HEK293 (cell line): ENCODE results near the gene KLF16.
A peak's percentile ranks its signal among the peaks of the same experiment; 100 is the strongest.

Experiments
- CTCF ChIA-PET: fragments of 350-600 bp; formaldehyde crosslinking; extraction: SDS; loops from one replicate; lab custom pipeline; 2021; ENCODE audit warnings: antibody characterized with exemption; lab: Yijun Ruan, JAX
- POLR2A ChIA-PET: fragments of 300-600 bp; formaldehyde crosslinking; extraction: SDS; loops from one replicate; lab custom pipeline; 2020; ENCODE audit warnings: antibody characterized with exemption, inconsistent platforms; lab: Yijun Ruan, JAX
- H3K27ac ChIP-seq: fragments of 200-500 bp; sonication (Bioruptor generic); 2 replicates; pipeline ENCODE4 v1.5.1; 2014; ENCODE audit warnings: low read depth, low read length, control low read depth, inconsistent platforms; ENCODE audit errors: extremely low read depth
- H3K36me3 ChIP-seq, 2 experiments: fragments of 200-500 bp in 1 of 2; sonication (Bioruptor generic) in 1 of 2; 1 replicate in 1 of 2; 2 replicates in 1 of 2; pipeline ENCODE4 v1.5.1; 2014 to 2017; ENCODE audit warnings: inconsistent platforms in 2 of 2, low read length in 2 of 2; ENCODE audit not compliant: control insufficient read depth in 2 of 2, insufficient read depth in 1 of 2
- H3K4me1 ChIP-seq: fragments of 200-500 bp; sonication (Bioruptor generic); 2 replicates; pipeline ENCODE4 v1.5.1; 2014; ENCODE audit warnings: mild to moderate bottlenecking, low read length, inconsistent platforms; ENCODE audit not compliant: control insufficient read depth, insufficient read depth
- H3K4me3 ChIP-seq: 2 replicates; pipeline ENCODE4 v1.5.1; 2011; ENCODE audit warnings: low read depth, mild to moderate bottlenecking, control low read depth, low read length, moderate library complexity
- H3K9me3 ChIP-seq: fragments of 200-500 bp; sonication (Bioruptor generic); 2 replicates; pipeline ENCODE4 v1.5.1; 2014; ENCODE audit warnings: low read depth, low read length, inconsistent platforms; ENCODE audit not compliant: control insufficient read depth, insufficient read depth
- FEZF1 ChIP-seq: fragments of 450-650 bp; formaldehyde crosslinking; IDR thresholded peaks from 2 replicates; pipeline ENCODE4 v1.5.1; 2016; ENCODE audit warnings: missing biosample characterization, missing genetic modification characterization
- INSM2 ChIP-seq: fragments of 450-650 bp; formaldehyde crosslinking; IDR thresholded peaks from 2 replicates; pipeline ENCODE4 v1.5.1; 2016; ENCODE audit warnings: missing biosample characterization, missing genetic modification characterization
- KLF8 ChIP-seq: fragments of 450-650 bp; formaldehyde crosslinking; IDR thresholded peaks from 2 replicates; pipeline ENCODE4 v1.5.1; 2016; ENCODE audit warnings: missing biosample characterization, missing genetic modification characterization
- PATZ1 ChIP-seq: fragments of 450-650 bp; formaldehyde crosslinking; IDR thresholded peaks from 2 replicates; pipeline ENCODE4 v1.5.1; 2016; ENCODE audit warnings: missing biosample characterization, missing genetic modification characterization
- SALL2 ChIP-seq: fragments of 450-650 bp; formaldehyde crosslinking; IDR thresholded peaks from 2 replicates; pipeline ENCODE4 v1.5.0; 2017; ENCODE audit warnings: missing biosample characterization, mild to moderate bottlenecking, missing genetic modification characterization, borderline replicate concordance
- SP7 ChIP-seq: fragments of 450-650 bp; formaldehyde crosslinking; IDR thresholded peaks from 2 replicates; pipeline ENCODE4 v1.5.1; 2016; ENCODE audit warnings: missing biosample characterization, missing genetic modification characterization
- ZBTB10 ChIP-seq: fragments of 450-650 bp; formaldehyde crosslinking; IDR thresholded peaks from 2 replicates; pipeline ENCODE4 v1.5.1; 2016; ENCODE audit warnings: missing biosample characterization, missing genetic modification characterization
- ZBTB20 ChIP-seq: fragments of 450-650 bp; formaldehyde crosslinking; IDR thresholded peaks from 2 replicates; pipeline ENCODE4 v1.5.1; 2016; ENCODE audit warnings: missing biosample characterization, missing genetic modification characterization
- ZFP69B ChIP-seq: fragments of 450-650 bp; formaldehyde crosslinking; IDR thresholded peaks from 2 replicates; pipeline ENCODE4 v1.5.1; 2016; ENCODE audit warnings: missing biosample characterization, missing genetic modification characterization
- ZNF23 ChIP-seq: fragments of 450-650 bp; formaldehyde crosslinking; IDR thresholded peaks from 2 replicates; pipeline ENCODE4 v1.5.1; 2016; ENCODE audit warnings: missing biosample characterization, missing genetic modification characterization, borderline replicate concordance
- ZNF341 ChIP-seq: fragments of 450-650 bp; formaldehyde crosslinking; IDR thresholded peaks from 2 replicates; pipeline ENCODE4; 2016; ENCODE audit warnings: low read depth, missing biosample characterization, missing genetic modification characterization
- ZNF449 ChIP-seq: fragments of 450-650 bp; formaldehyde crosslinking; IDR thresholded peaks from 2 replicates; pipeline ENCODE4 v1.5.1; 2017; ENCODE audit warnings: missing biosample characterization, mild to moderate bottlenecking, missing genetic modification characterization, moderate library complexity
- ZNF561 ChIP-seq: fragments of 450-650 bp; IDR thresholded peaks from 2 replicates; pipeline ENCODE4 v1.5.1; 2018; ENCODE audit warnings: missing biosample characterization, missing genetic modification characterization, borderline replicate concordance
- ZNF629 ChIP-seq: fragments of 450-650 bp; formaldehyde crosslinking; IDR thresholded peaks from 2 replicates; pipeline ENCODE4 v1.5.1; 2017; ENCODE audit warnings: missing biosample characterization, missing genetic modification characterization
- ZNF692 ChIP-seq: fragments of 450-650 bp; formaldehyde crosslinking; IDR thresholded peaks from 2 replicates; pipeline ENCODE4 v1.5.1; 2016; ENCODE audit warnings: missing biosample characterization, missing genetic modification characterization
- ZSCAN23 ChIP-seq: fragments of 450-650 bp; formaldehyde crosslinking; IDR thresholded peaks from 2 replicates; pipeline ENCODE4 v1.5.1; 2016; ENCODE audit warnings: missing biosample characterization, missing genetic modification characterization
- TF ChIP-seq, protein P1 (sequence below): fragments of 450-650 bp; formaldehyde crosslinking; IDR thresholded peaks from 2 replicates; pipeline ENCODE4 v1.5.0; 2017; ENCODE audit warnings: missing biosample characterization, missing genetic modification characterization, borderline replicate concordance

The KLF16 gene

DNA sequence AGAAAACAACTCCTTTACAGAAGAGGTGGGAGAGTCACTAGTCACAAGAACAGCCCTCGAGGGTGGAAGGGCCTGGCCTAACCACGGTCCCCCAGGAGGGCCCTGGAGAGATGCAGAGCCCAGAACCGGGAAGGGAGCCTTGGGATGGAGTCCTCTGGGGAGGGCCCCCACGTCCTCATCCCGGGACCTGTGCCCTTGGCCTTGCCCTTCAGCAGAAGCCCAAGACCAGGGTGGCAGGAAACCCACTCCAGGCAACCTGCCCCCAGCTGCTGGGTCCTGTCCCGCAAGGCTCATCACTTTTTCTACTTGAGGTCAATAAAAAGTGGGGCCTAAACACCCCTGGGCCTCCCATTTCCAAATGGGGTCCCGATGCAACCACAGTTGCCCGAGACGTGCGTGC is 49.0 kb downstream of the KLF16 start:
- Histone ChIP-seq H3K27ac (no peak overlapping the region), H3K36me3 (peaks cover 0 to 44% of the 10 kb centered on the region in 2 experiments; a peak in 1 of 3 replicates), H3K4me1 (no peaks in the 10 kb centered on the region)
- ChIA-PET POLR2A (interaction anchor here (0.6 to 1.9 kb wide), 2 partner anchors 12 to 38 kb away, joined by 4 to 7 read pairs; no protein-coding TSS in a partner anchor), CTCF (interaction anchor here (0.6 to 2.7 kb wide), 7 partner anchors 11 to 195 kb away, joined by 3 to 17 read pairs (median 5); no protein-coding TSS in a partner anchor)
- TF ChIP-seq ZNF341 (tag by site-specific recombination) (peak; percentile 78), SP7 (tag by site-specific recombination) (no peak)
- TF ChIP-seq, all 188 proteins: peak for 1
- Histone ChIP-seq H3K9me3 (no peaks in the 10 kb centered on the region), H3K4me3 (no peak overlapping the region)

DNA sequence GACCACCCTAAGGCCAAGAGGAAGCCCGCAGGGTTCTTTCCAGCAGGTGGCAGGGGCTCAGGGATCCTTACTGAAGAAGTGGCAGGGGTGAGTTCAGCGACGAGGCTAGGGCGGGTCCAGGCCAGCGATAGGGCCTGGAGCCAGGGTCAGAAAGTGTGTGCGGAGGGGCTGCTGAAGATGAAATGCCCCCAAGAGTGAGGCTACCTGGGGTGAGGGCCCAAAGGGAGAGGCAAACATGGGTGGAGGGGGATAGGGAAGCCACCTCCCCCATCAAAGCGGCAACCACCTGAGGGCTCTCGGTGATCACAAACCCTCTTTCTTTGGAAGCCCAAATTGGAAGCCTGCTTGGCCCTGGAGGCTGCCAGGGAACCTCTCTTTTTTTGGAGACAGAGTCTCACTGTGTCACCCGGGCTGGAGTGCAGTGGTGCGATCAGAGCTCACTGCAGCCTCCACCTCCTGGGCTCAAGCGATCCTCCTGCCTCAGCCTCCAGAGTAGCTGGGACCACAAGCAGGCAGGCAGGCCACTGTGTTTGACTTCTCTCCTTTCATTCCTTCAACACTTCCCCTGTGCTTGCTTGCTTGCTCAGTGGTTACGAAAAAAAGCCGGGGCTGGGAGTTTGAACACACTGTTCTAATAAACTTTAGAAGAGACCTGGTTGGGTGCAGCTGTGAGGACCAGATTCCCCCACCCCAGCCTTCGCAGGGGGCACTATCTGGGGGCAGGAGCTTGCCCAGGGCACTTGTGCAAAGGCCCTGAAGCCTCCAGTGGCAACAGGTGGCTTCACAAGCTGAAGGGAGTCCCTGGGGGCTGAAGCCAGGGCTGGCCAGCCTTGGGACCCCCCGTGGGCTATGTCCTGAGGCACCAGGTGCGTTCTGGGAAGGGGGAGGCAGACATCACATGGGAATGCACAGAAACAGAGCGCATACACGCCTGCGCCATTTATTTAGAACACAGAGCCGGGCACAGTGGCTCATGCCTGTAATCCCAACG is 49.9 kb downstream of the KLF16 start:
- ChIA-PET POLR2A (interaction anchor here (0.6 to 1.9 kb wide), 2 partner anchors 13 to 37 kb away, joined by 4 to 7 read pairs; no protein-coding TSS in a partner anchor), CTCF (interaction anchor here (0.6 to 2.7 kb wide), 9 partner anchors 12 to 278 kb away, joined by 3 to 17 read pairs (median 4); no protein-coding TSS in a partner anchor)
- H3K4me1 ChIP-seq: no peaks in the 10 kb centered on the region
- no peak overlapping the region for H3K27ac ChIP-seq
- H3K4me3 ChIP-seq: no peak overlapping the region; the same call in 1 of the 2 replicates
- H3K9me3 ChIP-seq: no peaks in the 10 kb centered on the region
- H3K36me3 ChIP-seq: peaks cover 0 to 36% of the 10 kb centered on the region in 2 experiments; a peak in 1 of 3 replicates
- TF ChIP-seq ZFP69B (tag by site-specific recombination) (no peak), FEZF1 (no peak), ZBTB10 (tag by site-specific recombination) (no peak), ZNF629 (tag by site-specific recombination) (no peak), PATZ1 (tag by site-specific recombination) (no peak), ZNF692 (tag by site-specific recombination) (no peak), SALL2 (tag by site-specific recombination) (no peak), ZNF23 (tag by site-specific recombination) (no peak), ZSCAN23 (no peak), ZBTB20 (tag by site-specific recombination) (no peak), KLF8 (peak; percentile 10; the same call in 1 of the 2 replicates), INSM2 (tag by site-specific recombination) (no peak), ZNF561 (tag by site-specific recombination) (no peak), ZNF449 (tag by site-specific recombination) (no peak)
- TF ChIP-seq, protein P1, sequence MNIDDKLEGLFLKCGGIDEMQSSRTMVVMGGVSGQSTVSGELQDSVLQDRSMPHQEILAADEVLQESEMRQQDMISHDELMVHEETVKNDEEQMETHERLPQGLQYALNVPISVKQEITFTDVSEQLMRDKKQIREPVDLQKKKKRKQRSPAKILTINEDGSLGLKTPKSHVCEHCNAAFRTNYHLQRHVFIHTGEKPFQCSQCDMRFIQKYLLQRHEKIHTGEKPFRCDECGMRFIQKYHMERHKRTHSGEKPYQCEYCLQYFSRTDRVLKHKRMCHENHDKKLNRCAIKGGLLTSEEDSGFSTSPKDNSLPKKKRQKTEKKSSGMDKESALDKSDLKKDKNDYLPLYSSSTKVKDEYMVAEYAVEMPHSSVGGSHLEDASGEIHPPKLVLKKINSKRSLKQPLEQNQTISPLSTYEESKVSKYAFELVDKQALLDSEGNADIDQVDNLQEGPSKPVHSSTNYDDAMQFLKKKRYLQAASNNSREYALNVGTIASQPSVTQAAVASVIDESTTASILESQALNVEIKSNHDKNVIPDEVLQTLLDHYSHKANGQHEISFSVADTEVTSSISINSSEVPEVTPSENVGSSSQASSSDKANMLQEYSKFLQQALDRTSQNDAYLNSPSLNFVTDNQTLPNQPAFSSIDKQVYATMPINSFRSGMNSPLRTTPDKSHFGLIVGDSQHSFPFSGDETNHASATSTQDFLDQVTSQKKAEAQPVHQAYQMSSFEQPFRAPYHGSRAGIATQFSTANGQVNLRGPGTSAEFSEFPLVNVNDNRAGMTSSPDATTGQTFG (tag by site-specific recombination): no peak
